Neural cell (in vitro differentiated cells): ENCODE measurements around the gene COTL1. TPM values are rescaled to one million over a fixed set of nuclear protein-coding genes. Genes with fewer than 3 reads are reported as not detected.

Experiments used
- H2AFZ ChIP-seq: fragments of 200-600, 300-800 bp; sonication (generic), shearing (Covaris generic); 2 replicates; pipeline ENCODE4 v1.6.0; 2014; ENCODE audit warnings: low read depth, mild to moderate bottlenecking, antibody characterized with exemption, low read length, moderate library complexity
- H3F3A ChIP-seq: fragments of 200-600 bp; shearing (Covaris generic); 2 replicates; pipeline ENCODE4 v1.6.1; 2016; ENCODE audit warnings: mild to moderate bottlenecking, moderate library complexity, mixed read lengths, antibody characterized with exemption, low read length; ENCODE audit not compliant: insufficient read depth, poor library complexity, severe bottlenecking
- H3K27ac ChIP-seq: fragments of 200-600, 300-800 bp; sonication (generic), shearing (Covaris generic); 2 replicates; pipeline ENCODE4 v1.5.1; 2014; ENCODE audit warnings: mild to moderate bottlenecking, low read length, moderate library complexity
- H3K27me3 ChIP-seq: fragments of 300-800, 200-600 bp; sonication (generic), shearing (Covaris generic); 2 replicates; pipeline ENCODE4 v1.6.0; 2014; ENCODE audit warnings: mild to moderate bottlenecking, low read depth, low read length, moderate library complexity; ENCODE audit not compliant: insufficient read depth
- H3K36me3 ChIP-seq: fragments of 300-800, 200-600 bp; sonication (generic), shearing (Covaris generic); 2 replicates; pipeline ENCODE4 v1.5.1; 2014; ENCODE audit warnings: mild to moderate bottlenecking, antibody characterized with exemption, low read length, moderate library complexity; ENCODE audit not compliant: insufficient read depth
- H3K4me2 ChIP-seq: fragments of 300-800, 200-600 bp; sonication (generic), shearing (Covaris generic); 2 replicates; pipeline ENCODE4 v1.6.0; 2014; ENCODE audit warnings: mild to moderate bottlenecking, low read length
- H3K4me3 ChIP-seq: fragments of 300-800, 200-600 bp; sonication (generic), shearing (Covaris generic); 2 replicates; pipeline ENCODE4 v1.5.1; 2014; ENCODE audit warnings: mild to moderate bottlenecking, low read length, moderate library complexity
- H3K79me2 ChIP-seq: fragments of 200-600 bp; shearing (Covaris generic); replicated peaks from 2 replicates; pipeline ENCODE4 v1.6.0; 2014; ENCODE audit warnings: mild to moderate bottlenecking, low read length, moderate library complexity; ENCODE audit not compliant: insufficient read depth
- H3K9ac ChIP-seq: fragments of 300-800, 200-600 bp; sonication (generic), shearing (Covaris generic); 2 replicates; pipeline ENCODE4 v1.6.1; 2016; ENCODE audit warnings: mild to moderate bottlenecking, low read length, mixed read lengths
- H3K9me2 ChIP-seq: fragments of 200-600 bp; shearing (Covaris generic); 2 replicates; pipeline ENCODE4 v1.6.1; 2016; ENCODE audit warnings: mild to moderate bottlenecking, low read length, mixed read lengths; ENCODE audit not compliant: insufficient read depth
- H3K9me3 ChIP-seq: fragments of 200-600, 300-800 bp; sonication (generic), shearing (Covaris generic); 2 replicates; pipeline ENCODE4 v1.6.1; 2016; ENCODE audit warnings: mild to moderate bottlenecking, mixed run types, low read length, moderate library complexity, mixed read lengths
- H4K20me1 ChIP-seq: fragments of 200-600 bp; shearing (Covaris generic); 2 replicates; pipeline ENCODE4 v1.6.1; 2016; ENCODE audit warnings: mild to moderate bottlenecking, mixed run types; ENCODE audit not compliant: insufficient read depth
- EP300 ChIP-seq: fragments of 450-650 bp; conservative IDR thresholded peaks from 2 replicates; pipeline ENCODE4 v1.6.1; 2014; ENCODE audit warnings: antibody characterized with exemption, mild to moderate bottlenecking, moderate library complexity; ENCODE audit not compliant: poor library complexity, severe bottlenecking
- EZH2 ChIP-seq: fragments of 200-600, 300-800 bp; shearing (Covaris generic), sonication (generic); IDR thresholded peaks from 2 replicates; pipeline ENCODE4 v1.6.1; 2014; ENCODE audit warnings: antibody characterized with exemption, low read length, borderline replicate concordance, mild to moderate bottlenecking; ENCODE audit not compliant: insufficient read depth, poor library complexity, severe bottlenecking
- MXI1 ChIP-seq: fragments of 450-650 bp; conservative IDR thresholded peaks from 2 replicates; pipeline ENCODE4 v1.6.1; 2014; ENCODE audit warnings: antibody characterized with exemption, mild to moderate bottlenecking; ENCODE audit not compliant: poor library complexity, severe bottlenecking
- POLR2AphosphoS5 ChIP-seq: IDR thresholded peaks from 2 replicates; pipeline ENCODE4 v1.6.1; 2012
- RAD21 ChIP-seq: fragments of 450-650 bp; conservative IDR thresholded peaks from 2 replicates; pipeline ENCODE4 v1.6.1; 2014; ENCODE audit warnings: antibody characterized with exemption, mild to moderate bottlenecking, moderate library complexity
- SMC3 ChIP-seq: fragments of 450-650 bp; conservative IDR thresholded peaks from 2 replicates; pipeline ENCODE4 v1.6.1; 2014; ENCODE audit warnings: antibody characterized with exemption, mild to moderate bottlenecking, moderate library complexity; ENCODE audit not compliant: poor library complexity
- TAF1 ChIP-seq: IDR thresholded peaks from 2 replicates; pipeline ENCODE4 v1.6.1; 2012; ENCODE audit warnings: low read depth
- polyA plus RNA-seq: library from polyadenylated mRNA; depleted of rRNA; stranded (reverse); fragments of >200 nt; gene quantifications from 2 replicates; pipeline ENCODE4 v1.2.3, GENCODE V29; 2014
- TF ChIP-seq, protein P1 (sequence below): IDR thresholded peaks from 2 replicates; pipeline ENCODE4 v1.6.1; 2012; ENCODE audit warnings: borderline replicate concordance
- TF ChIP-seq, protein P2 (sequence below): fragments of 450-650 bp; IDR thresholded peaks from 2 replicates; pipeline ENCODE4 v1.5.1; 2014; ENCODE audit warnings: antibody characterized with exemption, mild to moderate bottlenecking, moderate library complexity; ENCODE audit not compliant: poor library complexity, severe bottlenecking

The COTL1 gene
- polyA plus RNA-seq, 1 donor from 2014 or later: 86.6 TPM

DNA sequence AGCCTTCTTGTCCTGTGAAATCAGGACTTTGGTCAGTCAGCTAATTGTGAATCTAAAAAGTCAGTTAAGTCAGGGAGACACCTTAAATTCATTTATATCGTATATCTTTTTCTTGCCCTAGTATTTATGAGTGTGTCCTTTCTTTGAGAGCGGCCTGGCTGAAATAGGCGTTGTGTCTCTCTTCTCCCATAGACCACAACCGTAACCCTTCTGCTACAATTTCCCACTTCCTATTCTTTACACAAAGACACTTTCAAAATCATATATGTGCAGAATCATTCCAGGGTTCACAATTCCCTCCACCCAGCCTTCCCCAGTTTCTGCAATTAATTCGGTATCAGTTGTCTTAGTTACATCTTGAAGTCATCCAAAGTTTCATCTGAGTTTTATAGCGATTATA lies 14.0 kb upstream of the COTL1 start:
- no peaks in the 10 kb centered on the region for H3K9me2 ChIP-seq
- TF ChIP-seq EZH2 (no peak), TAF1 (no peak), SMC3 (no peak)
- TF ChIP-seq, protein P1, sequence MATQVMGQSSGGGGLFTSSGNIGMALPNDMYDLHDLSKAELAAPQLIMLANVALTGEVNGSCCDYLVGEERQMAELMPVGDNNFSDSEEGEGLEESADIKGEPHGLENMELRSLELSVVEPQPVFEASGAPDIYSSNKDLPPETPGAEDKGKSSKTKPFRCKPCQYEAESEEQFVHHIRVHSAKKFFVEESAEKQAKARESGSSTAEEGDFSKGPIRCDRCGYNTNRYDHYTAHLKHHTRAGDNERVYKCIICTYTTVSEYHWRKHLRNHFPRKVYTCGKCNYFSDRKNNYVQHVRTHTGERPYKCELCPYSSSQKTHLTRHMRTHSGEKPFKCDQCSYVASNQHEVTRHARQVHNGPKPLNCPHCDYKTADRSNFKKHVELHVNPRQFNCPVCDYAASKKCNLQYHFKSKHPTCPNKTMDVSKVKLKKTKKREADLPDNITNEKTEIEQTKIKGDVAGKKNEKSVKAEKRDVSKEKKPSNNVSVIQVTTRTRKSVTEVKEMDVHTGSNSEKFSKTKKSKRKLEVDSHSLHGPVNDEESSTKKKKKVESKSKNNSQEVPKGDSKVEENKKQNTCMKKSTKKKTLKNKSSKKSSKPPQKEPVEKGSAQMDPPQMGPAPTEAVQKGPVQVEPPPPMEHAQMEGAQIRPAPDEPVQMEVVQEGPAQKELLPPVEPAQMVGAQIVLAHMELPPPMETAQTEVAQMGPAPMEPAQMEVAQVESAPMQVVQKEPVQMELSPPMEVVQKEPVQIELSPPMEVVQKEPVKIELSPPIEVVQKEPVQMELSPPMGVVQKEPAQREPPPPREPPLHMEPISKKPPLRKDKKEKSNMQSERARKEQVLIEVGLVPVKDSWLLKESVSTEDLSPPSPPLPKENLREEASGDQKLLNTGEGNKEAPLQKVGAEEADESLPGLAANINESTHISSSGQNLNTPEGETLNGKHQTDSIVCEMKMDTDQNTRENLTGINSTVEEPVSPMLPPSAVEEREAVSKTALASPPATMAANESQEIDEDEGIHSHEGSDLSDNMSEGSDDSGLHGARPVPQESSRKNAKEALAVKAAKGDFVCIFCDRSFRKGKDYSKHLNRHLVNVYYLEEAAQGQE: no peak
- TF ChIP-seq, protein P2, sequence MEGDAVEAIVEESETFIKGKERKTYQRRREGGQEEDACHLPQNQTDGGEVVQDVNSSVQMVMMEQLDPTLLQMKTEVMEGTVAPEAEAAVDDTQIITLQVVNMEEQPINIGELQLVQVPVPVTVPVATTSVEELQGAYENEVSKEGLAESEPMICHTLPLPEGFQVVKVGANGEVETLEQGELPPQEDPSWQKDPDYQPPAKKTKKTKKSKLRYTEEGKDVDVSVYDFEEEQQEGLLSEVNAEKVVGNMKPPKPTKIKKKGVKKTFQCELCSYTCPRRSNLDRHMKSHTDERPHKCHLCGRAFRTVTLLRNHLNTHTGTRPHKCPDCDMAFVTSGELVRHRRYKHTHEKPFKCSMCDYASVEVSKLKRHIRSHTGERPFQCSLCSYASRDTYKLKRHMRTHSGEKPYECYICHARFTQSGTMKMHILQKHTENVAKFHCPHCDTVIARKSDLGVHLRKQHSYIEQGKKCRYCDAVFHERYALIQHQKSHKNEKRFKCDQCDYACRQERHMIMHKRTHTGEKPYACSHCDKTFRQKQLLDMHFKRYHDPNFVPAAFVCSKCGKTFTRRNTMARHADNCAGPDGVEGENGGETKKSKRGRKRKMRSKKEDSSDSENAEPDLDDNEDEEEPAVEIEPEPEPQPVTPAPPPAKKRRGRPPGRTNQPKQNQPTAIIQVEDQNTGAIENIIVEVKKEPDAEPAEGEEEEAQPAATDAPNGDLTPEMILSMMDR: no peak
- no peak overlapping the region for H2AFZ ChIP-seq
- no peak overlapping the region for H3K9ac ChIP-seq
- H3K27me3 ChIP-seq: no peaks in the 10 kb centered on the region
- no peak overlapping the region for H3K27ac ChIP-seq
- no peaks in the 10 kb centered on the region for H3F3A ChIP-seq
- no peak overlapping the region for H3K4me3 ChIP-seq
- H3K4me2 ChIP-seq: no peak overlapping the region
- no peaks in the 10 kb centered on the region for H3K36me3 ChIP-seq
- H3K79me2 ChIP-seq: no peaks in the 10 kb centered on the region
- H3K9me3 ChIP-seq: no peaks in the 10 kb centered on the region
- no peaks in the 10 kb centered on the region for H4K20me1 ChIP-seq

DNA sequence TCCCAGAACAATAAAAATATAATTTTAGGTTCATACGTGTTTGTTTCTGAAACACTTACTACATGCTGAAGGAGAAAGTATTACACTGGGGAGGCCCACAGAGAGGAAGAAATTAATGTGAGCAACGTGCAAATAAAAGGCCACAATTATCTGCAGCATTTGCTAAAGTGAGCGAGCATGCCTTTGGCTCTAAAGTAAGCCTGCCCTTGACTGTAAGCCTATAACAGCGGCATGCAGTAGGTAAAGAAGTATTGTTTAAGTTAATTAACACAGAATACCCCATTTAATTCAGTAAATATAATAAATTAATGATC lies 13.2 kb upstream of the COTL1 start:
- H3K27ac ChIP-seq: no peak overlapping the region
- no peak overlapping the region for H3K9ac ChIP-seq
- TF ChIP-seq RAD21: no peak
- no peak for TF ChIP-seq SMC3
- TF ChIP-seq EZH2: no peak
- TF ChIP-seq, protein P2: no peak
- TF ChIP-seq, protein P1: no peak
- TF ChIP-seq EP300: no peak
- TF ChIP-seq TAF1: no peak
- TF ChIP-seq MXI1: no peak
- TF ChIP-seq POLR2AphosphoS5: no peak
- H3K36me3 ChIP-seq: no peaks in the 10 kb centered on the region
- no peaks in the 10 kb centered on the region for H3K9me2 ChIP-seq
- no peaks in the 10 kb centered on the region for H3K9me3 ChIP-seq
- no peak overlapping the region for H3K4me2 ChIP-seq
- no peaks in the 10 kb centered on the region for H4K20me1 ChIP-seq
- no peaks in the 10 kb centered on the region for H3K79me2 ChIP-seq
- H3K27me3 ChIP-seq: no peaks in the 10 kb centered on the region
- H3F3A ChIP-seq: no peaks in the 10 kb centered on the region
- no peak overlapping the region for H2AFZ ChIP-seq
- H3K4me3 ChIP-seq: no peak overlapping the region
